IPS-18c (cell line): ENCODE measurements around the gene VSTM4.

Source experiments
- H3K4me3 ChIP-seq: 2 replicates; pipeline ENCODE4 v1.7.0; 2013; ENCODE audit warnings: low read depth, mild to moderate bottlenecking, low read length, moderate library complexity; ENCODE audit not compliant: insufficient read depth
- H3K9me3 ChIP-seq: one replicate; pipeline ENCODE4 v1.6.1; 2013; ENCODE audit warnings: mild to moderate bottlenecking, low read length, moderate library complexity; ENCODE audit not compliant: control insufficient read depth, insufficient read depth

The VSTM4 gene

GRCh38 chr10:49129376-49129775 lies 14.1 kb upstream of the VSTM4 start:
- no peak overlapping the region for H3K4me3 ChIP-seq
- H3K9me3 ChIP-seq: no peaks in the 10 kb centered on the region

- H3K4me3 ChIP-seq: no peak overlapping the region
- no peaks in the 10 kb centered on the region for H3K9me3 ChIP-seq
Observed at GRCh38 chr10:49128854-49129253, 13.5 kb upstream of the VSTM4 start.

- Histone ChIP-seq H3K9me3 (no peaks in the 10 kb centered on the region), H3K4me3 (no peak overlapping the region)
Observed at GRCh38 chr10:49123981-49124950, 8.9 kb upstream of the VSTM4 start.

GRCh38 chr10:49120911-49121310 lies 5.6 kb upstream of the VSTM4 start:
- no peaks in the 10 kb centered on the region for H3K9me3 ChIP-seq
- H3K4me3 ChIP-seq: no peak overlapping the region

GRCh38 chr10:49119746-49120145 lies 4.4 kb upstream of the VSTM4 start:
- H3K9me3 ChIP-seq: no peaks in the 10 kb centered on the region
- no peak overlapping the region for H3K4me3 ChIP-seq

GRCh38 chr10:49118430-49119074 lies 3.2 kb upstream of the VSTM4 start:
- no peak overlapping the region for H3K4me3 ChIP-seq
- no peaks in the 10 kb centered on the region for H3K9me3 ChIP-seq

GRCh38 chr10:49117376-49118070 lies 2.2 kb upstream of the VSTM4 start:
- Histone ChIP-seq H3K9me3 (no peaks in the 10 kb centered on the region), H3K4me3 (no peak overlapping the region)

GRCh38 chr10:49116509-49117375 lies 1.4 kb upstream of the VSTM4 start:
- Histone ChIP-seq H3K4me3 (no peak overlapping the region), H3K9me3 (no peaks in the 10 kb centered on the region)

- Histone ChIP-seq H3K9me3 (no peaks in the 10 kb centered on the region), H3K4me3 (peak overlapping the region; percentile 10; the same call in 1 of the 2 replicates)
Observed at GRCh38 chr10:49115796-49116508, 630 bp upstream of the VSTM4 start.

GRCh38 chr10:49114718-49115014 lies 656 bp downstream of the VSTM4 start:
- peak overlapping the region; percentile 68 for H3K4me3 ChIP-seq

GRCh38 chr10:49113741-49114141 lies 1.6 kb downstream of the VSTM4 start:
- Histone ChIP-seq H3K9me3 (no peaks in the 10 kb centered on the region), H3K4me3 (no peak overlapping the region)

More at GRCh38 chr10:49114718-49115014, 656 bp downstream of the VSTM4 start:
- H3K9me3 ChIP-seq: no peaks in the 10 kb centered on the region

- no peaks in the 10 kb centered on the region for H3K9me3 ChIP-seq
- no peak overlapping the region for H3K4me3 ChIP-seq
Observed at GRCh38 chr10:49112851-49113250, 2.5 kb downstream of the VSTM4 start.

- Histone ChIP-seq H3K4me3 (no peak overlapping the region), H3K9me3 (no peaks in the 10 kb centered on the region)
Observed at GRCh38 chr10:49112098-49112497, 3.2 kb downstream of the VSTM4 start.

GRCh38 chr10:49111320-49111698 lies 4.0 kb downstream of the VSTM4 start:
- Histone ChIP-seq H3K9me3 (no peaks in the 10 kb centered on the region), H3K4me3 (no peak overlapping the region)

GRCh38 chr10:49110684-49111319 lies 4.5 kb downstream of the VSTM4 start:
- Histone ChIP-seq H3K4me3 (no peak overlapping the region), H3K9me3 (no peaks in the 10 kb centered on the region)

GRCh38 chr10:49109669-49110340 lies 5.5 kb downstream of the VSTM4 start:
- H3K4me3 ChIP-seq: no peak overlapping the region
- no peaks in the 10 kb centered on the region for H3K9me3 ChIP-seq
